OCI-M2 (cell line): ENCODE measurements around the gene CDY2A.
"Not testable (repeated sequence)": the region's sequence is repeated elsewhere in the genome, so short reads cannot be mapped to it uniquely, and the experiment has no call there.

ENCODE experiments used
- DNase-seq: peaks from one replicate; lab custom pipeline; 2025; ENCODE audit not compliant: unreplicated experiment; lab: John Stamatoyannopoulos, UW

The CDY2A gene

GRCh38 chrY:18025487-18025886 lies at the start of gene CDY2A:
Gene CDY2A (plus strand): TSS chrY:18025787. CDS start chrY:18026115, 328 bp downstream.
- DNase-seq = not testable (repeated sequence)

- DNase-seq = not testable (repeated sequence)
Observed at GRCh38 chrY:17997586-17997985, 28.0 kb upstream of the CDY2A start.

GRCh38 chrY:17998266-17998665 lies 27.3 kb upstream of the CDY2A start:
- DNase-seq = not testable (repeated sequence)

GRCh38 chrY:18023897-18024296 lies 1.7 kb upstream of the CDY2A start:
- not testable (repeated sequence) for DNase-seq

DNA sequence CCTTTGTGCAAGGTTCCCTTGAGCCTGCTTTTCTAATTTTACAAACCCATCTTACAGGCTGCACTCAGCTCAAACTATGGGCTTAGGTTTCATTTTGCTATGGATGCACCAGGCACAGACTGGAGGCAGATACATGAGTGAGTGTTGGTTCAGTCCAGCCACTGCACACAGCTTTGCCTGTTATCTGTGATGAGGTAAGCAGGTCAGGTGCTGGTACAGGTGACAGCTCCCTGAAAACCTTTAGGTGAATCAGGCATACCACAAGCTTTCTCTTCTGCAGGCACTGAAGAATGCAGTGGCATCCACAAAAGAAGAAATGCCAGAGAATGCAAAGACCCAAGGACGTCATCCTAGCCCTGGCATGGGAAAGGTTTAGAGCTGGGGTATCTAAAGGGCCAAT lies 3.3 kb downstream of the CDY2A start:
- not testable (repeated sequence) for DNase-seq

GRCh38 chrY:18030178-18030577 lies 4.6 kb downstream of the CDY2A start:
- not testable (repeated sequence) for DNase-seq

DNA sequence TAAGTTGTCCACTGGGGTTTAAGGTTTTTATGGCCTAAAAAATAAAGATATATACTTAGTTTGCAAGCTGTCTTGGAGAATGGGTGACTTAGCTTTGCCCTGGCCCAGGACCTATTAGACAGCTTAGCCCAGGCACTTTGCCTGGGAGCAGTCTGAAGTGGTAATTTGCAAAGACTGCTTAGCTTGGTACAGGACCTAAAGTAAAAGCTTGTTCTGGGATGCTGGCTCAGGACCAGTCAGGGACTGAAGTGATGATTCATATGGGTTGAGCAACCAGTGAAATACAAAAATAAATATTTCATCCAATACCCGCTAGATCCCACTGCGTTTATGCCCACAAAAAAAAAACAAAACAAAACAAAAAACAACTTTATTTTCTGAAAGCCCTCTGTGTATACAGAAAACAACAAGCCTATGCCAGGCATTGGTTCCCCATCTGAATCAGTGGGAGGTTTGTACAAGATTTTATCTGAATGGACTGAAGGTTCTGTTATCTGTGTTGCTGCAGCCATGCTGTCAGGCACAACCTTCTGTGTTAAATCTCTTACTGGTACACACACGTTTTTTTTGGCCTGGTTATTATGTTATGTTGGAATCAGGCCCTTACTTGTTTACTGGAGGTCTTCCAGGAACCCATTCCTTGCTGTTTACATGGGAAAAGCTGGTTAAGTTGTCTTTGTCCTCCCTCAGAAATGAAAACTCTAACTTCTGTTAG lies 8.7 kb downstream of the CDY2A start:
- DNase-seq = not testable (repeated sequence)

DNA sequence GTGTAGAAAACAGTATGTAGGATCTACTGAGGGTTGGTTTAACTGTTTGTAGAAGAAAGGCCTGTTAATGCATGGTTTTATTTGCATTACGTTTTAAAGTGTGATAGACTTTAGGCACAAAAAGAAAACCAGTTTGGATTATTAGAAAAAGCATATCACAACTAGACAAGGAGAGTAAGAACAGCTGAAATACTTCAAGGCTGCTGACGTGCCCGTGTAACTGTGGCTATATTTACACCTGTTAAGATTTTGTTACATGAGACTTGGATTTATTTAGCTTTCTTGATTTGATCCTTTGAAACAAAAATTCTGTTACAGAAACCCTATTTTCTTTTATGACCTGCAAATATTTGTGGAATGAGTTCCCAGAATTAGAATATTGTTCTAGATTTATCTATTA lies 9.3 kb downstream of the CDY2A start:
- not testable (repeated sequence) for DNase-seq

DNA sequence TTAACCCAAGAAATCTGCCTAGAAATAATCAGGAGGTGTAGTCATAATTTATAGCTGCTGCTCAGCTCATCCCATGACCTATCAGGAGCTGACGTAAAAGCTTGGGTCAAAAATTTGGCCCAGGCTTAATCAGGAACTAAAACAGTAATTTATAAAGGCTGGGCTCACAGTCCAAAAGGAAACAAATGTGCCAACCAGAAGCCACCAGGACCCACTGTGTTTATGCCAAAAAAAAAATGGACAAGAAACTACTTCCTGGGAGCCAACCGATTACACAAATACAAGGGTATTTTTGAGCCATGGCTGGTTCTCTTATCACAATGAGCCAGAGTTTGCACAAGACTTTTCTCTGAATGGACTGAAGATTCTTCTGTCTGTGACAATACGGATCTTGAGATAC lies 19.4 kb downstream of the CDY2A start:
- DNase-seq = not testable (repeated sequence)

- DNase-seq = not testable (repeated sequence)
Observed at GRCh38 chrY:18048149-18049040, 22.8 kb downstream of the CDY2A start.

- not testable (repeated sequence) for DNase-seq
Observed at GRCh38 chrY:18049061-18049460, 23.5 kb downstream of the CDY2A start.

DNA sequence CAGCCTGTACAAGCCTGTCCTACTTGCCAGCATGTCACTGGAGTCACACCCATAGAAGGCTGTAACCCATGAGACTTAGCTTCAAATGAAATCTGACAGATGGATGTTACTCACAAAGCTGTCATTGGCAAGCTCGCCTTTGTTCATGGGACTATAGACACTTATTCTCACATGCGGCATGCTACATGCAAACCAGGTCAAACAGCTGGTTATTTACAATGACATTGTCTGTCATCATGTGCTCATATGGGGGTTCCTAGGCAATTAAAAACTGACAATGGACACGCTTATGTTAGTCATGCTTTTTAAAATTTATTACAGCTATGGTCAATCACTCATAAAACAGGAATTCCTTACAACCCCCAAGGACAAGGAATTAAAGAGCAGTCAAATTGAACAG lies 30.9 kb downstream of the CDY2A start:
- DNase-seq = not testable (repeated sequence)

- DNase-seq = not testable (repeated sequence)
Observed at GRCh38 chrY:18073464-18073863, 47.9 kb downstream of the CDY2A start.
